ENCODE measurements around the gene FRMD5.

FRMD5 gene

GRCh38 chr15:44093836-44094235 is 101.2 kb downstream of the FRMD5 start:
- DNase-seq (ENCODE audit: low spot score), result no peak

- DNase-seq (ENCODE audit: low spot score), result peak; percentile 35
These were observed 102.8 kb downstream of the FRMD5 start for GRCh38 chr15:44092221-44092620.

DNA sequence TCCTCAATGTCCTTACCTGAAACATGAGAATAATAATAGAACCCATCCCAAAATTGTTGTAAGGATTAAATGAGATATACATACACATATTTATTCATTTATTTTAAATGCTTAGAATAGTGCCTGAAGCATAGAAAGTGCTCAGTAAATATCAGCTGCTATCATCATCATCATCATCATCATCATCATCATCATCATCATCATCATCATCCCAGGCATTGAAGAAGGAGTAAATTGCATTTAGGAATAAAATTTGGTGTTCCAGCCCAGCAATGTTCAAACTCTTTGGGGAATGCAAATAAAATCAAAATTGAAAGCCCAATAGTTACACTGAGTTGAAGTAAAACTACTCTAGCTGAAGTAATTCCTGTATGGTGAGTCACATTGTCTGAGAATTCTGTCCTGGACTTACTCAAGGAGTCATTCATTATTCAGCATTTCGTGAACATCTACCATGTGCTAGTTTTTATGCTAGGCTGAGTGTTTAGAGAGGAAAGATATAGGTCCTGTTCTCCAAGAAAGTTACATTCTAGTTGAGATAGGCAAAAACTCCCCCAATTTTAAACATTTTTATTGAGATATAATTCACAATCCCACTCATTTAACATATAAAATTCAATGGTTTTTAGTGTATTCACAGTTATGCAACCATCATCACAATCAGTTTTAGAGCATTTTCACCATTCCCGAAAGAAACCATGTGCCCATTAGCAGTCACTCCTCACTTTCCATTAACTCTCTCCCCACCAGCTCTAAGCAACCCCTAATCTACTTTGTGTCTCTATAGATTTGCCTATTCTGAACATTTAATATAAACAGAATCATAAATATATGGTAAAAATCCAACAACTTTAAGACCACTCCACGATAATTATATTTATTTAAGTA is 107.2 kb downstream of the FRMD5 start:
- DNase-seq (ENCODE audit: low spot score), result no peak

GRCh38 chr15:44084770-44085169 is 110.3 kb downstream of the FRMD5 start:
- no peak for DNase-seq (ENCODE audit: low spot score)

- no peak for DNase-seq (ENCODE audit: low spot score)
These were observed 110.9 kb downstream of the FRMD5 start for GRCh38 chr15:44084171-44084570.

DNA sequence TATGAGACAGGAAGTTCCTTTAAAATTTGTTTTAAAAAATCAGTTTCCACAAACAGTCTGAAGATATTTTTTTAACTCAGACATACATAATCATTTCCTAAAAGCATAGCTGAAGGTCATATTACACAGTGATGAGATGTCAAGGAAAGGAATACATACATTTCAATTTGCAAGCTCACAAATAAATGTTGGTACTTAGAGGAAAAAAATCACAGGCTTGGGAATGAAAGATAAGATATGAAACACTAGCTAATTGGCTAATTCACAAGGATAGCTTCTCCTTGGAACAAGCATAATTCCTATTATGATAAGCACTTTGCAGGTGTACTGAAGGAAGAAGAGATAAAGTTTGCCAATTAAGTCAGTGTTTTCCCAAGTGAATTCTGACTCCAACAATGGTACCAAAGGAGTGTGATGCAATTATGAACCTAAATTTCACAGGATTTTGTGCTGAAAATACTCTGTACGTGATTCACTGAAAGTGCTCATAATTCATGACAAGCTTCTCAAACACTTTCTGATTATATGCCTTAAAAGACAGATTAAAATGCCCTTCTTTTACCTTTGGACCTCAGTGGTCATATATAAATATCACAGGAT is 112.4 kb downstream of the FRMD5 start:
- DNase-seq (ENCODE audit: low spot score), result no peak

DNA sequence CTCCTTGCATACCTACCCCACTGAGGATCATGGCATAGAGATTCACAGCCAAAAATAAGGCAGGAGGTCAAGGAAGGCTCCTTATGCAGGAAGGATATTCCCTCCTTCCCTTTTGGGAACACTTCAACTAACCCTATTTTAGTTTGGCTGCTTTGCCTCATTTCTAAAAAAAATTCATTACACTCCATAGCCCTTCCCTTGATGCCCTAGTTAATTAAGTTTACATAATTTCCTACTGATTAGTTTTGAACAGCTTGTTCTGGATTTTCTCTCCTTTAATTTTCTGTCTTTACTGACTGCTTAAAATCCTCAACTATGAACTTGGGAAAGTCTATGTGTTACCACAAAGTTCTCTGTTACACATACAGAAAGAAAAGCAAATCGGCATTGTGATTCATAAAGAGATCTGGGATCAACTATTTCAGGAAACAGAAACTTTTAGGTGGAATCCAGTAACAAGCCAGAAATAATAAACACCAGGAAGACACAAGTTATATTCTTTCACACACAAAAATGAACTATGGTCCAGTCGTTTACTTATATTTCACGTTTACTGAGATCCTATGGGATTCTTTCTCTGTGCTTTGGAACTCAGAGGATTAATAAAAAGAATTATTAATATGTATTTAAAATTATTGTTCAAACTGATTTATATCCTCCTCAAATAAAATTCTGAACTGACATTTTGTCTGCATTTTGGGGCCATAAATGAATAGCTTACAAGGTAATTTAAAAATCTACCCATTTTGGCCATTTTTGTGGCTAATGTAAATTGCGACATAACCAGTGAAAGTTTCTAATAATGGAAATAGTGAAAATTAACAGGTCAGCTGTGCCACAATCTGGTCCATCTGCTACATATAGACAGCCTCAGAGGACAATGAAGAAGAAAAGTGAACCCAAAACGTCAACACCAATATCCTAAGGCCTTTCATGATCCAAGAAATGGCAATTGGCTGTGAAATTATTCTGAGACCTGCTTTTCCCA is 113.8 kb downstream of the FRMD5 start:
- no peak for DNase-seq (ENCODE audit: low spot score)

DNA sequence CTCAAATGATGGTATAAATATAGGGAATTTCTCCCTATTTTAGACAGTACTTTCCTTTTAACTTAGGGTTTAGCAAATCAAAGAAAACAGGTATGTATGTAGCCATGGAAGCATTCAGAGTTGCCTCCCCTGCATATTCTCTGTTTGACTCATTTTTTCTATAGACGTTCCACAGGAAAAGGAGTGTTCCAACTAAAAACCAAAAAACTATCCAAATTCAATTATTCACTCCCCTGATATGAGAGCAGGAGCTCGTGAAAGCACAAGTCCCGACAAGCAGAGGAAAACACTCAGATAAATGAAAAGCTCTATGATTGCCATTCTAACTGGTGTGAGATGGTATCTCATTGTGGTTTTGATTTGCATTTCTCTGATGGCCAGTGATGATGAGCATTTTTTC is 119.5 kb downstream of the FRMD5 start:
- DNase-seq (ENCODE audit: low spot score), result no peak

GRCh38 chr15:44069489-44069888 is 125.6 kb downstream of the FRMD5 start:
- DNase-seq (ENCODE audit: low spot score), result no peak

DNA sequence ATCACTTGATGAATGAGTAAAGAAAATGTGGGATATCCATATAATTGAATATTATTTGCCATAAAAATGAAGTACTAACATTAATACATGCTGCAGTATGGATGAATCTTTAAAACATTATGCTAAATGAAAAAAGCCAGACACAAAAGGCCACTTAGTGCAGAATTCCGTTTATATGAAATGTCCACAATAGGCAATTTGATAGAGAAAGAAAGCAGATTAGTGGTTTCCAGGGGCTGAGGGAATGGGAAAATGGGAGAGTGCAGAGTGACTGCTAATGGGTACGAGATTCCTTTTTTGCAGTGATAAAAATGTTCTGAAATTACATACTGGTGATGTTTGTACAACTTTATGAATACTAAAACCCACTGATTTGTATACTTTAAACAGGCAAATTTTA is 126.7 kb downstream of the FRMD5 start:
- DNase-seq (ENCODE audit: low spot score), result no peak

GRCh38 chr15:44066211-44066827 is 128.8 kb downstream of the FRMD5 start:
- DNase-seq (ENCODE audit: low spot score), result peak; percentile 73

DNA sequence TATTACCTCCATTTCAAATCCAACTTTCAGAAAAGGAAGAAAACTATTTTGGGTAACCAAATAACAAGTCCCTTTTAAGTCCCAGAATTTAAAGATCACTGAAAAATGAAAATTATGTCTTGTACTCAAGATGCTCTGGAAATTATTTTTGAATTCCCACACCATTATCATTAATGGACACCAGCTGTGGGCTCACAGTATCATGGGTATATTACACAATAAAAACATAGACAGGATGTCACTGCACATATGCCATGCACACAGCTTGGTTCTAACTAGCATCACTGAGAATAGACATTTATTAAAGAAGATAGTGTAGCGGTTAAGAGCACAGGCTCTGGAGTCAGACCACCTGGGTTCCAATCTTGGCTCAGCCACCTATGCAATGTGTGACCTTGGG is 130.4 kb downstream of the FRMD5 start:
- DNase-seq (ENCODE audit: low spot score), result no peak

- DNase-seq (ENCODE audit: low spot score), result no peak
These were observed 136.9 kb downstream of the FRMD5 start for GRCh38 chr15:44058126-44058525.

- no peak for DNase-seq (ENCODE audit: low spot score)
These were observed 149.4 kb downstream of the FRMD5 start for GRCh38 chr15:44045661-44046060.

DNA sequence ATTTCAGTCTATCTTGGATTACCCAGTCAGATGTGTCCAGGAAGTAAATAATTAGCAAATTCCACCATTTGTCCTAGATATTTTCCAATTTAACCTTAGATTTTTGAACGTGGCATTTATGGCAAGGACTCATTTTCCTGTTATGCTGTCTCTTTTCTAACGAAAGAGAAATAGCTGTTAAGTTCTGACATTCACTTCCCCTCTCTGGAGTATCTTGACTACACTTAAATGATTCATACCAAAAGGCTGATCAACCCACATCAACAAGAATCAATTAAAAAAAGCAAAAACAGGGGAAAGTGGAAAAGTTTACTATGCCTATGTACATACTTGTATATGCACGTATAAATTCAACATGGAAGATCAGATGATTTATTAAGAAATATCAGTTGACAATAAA is 149.9 kb downstream of the FRMD5 start:
- DNase-seq (ENCODE audit: low spot score), result no peak

GRCh38 chr15:44038755-44039191 is 156.3 kb downstream of the FRMD5 start:
- DNase-seq (ENCODE audit: low spot score), result no peak

DNA sequence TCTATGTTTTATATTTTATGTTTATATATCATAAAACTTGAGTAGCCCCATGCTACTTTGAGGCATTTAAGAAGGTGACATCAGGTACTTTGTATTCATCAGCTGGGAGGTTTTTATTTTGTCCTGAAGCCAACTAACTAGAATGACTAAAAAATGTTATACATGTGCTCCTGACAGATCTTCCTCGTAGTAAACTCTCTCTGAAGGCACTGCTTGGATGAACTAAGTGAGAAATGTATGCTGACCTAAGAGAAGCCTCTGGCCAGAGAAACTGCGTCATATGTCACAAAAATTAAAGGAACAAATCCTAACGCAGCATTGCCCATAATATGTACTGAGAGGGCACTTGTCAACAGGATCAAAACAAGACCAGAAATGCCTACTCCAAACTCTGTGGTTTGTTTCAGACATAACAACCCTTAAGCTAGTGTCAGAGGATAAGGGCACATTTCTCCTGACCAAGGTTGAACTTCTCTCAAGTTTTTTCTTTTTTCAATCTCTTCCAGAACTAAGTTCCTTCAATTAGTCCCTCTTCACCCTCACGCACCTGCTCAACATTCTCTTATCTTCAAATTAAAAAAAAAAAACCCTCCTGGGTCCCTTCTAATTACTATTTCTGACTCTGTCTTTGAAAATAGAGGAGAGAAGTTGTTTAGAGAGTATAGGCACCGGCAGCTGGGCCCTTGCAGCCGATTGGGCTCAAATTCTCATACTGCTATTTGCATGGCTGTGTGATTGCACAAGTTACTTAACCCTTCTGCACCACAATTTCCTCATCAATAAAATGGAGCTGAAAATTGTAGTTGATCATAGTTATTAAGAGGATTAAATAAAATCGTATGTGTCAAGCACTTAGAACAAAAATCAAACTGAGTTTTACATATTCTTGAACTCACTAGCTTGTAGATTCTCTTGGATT is 159.0 kb downstream of the FRMD5 start:
- no peak for DNase-seq (ENCODE audit: low spot score)

DNA sequence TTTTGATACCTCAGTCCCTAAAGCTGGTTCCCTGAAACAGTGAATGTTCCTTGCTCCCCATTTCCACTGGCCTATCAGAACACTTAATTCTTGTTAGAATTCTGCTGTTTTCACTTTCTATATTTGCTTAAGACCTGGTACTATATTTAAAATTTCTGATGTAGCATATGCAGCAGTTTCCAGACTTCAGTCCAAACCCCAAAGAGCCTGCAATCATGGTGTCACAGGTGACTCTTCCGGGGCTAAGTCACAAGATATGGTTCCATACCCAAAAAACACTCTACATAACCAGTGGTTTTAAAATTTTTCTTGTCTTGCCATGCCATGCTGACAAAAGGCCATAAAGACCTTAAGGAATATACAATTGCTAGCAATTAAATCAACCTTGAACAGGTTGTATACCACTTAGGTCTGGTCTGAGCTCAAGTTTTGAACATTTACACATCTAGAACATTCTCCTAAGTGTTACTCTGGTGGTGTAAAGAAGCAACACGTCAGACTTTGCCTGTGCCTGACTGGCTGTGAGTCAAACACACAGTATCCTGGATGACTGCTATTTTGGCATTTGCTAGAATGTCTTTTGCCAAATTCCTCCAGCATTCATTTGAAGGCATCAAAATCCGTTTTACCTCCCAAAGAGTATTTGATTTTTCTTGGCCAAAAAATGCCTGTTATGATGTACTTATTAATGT is 160.0 kb downstream of the FRMD5 start:
- peak; percentile 34 for DNase-seq (ENCODE audit: low spot score)

- DNase-seq (ENCODE audit: low spot score), result no peak
These were observed 160.7 kb downstream of the FRMD5 start for GRCh38 chr15:44034334-44034733.

- DNase-seq (ENCODE audit: low spot score), result peak; percentile 21
These were observed 161.2 kb downstream of the FRMD5 start for GRCh38 chr15:44033894-44034293.

All from Ammon's horn (tissue), 1 donor.